Spleen (tissue), 7 donors: ENCODE measurements around the gene FAF1.

Source experiments
- CTCF ChIP-seq, 11 experiments: fragments of 200-600 bp in 7 of 11; fragments of 450-650 bp in 4 of 11; sonication (generic) in 4 of 11; IDR thresholded peaks in 8 of 11; conservative IDR thresholded peaks in 3 of 11; 1 replicate in 7 of 11; 2 replicates in 4 of 11; pipeline versions ENCODE4 v1.4.0 to v1.8.0; 2016 to 2021; ENCODE audit warnings: antibody characterized with exemption in 11 of 11, inconsistent platforms in 4 of 11, mild to moderate bottlenecking in 1 of 11
- POLR2A ChIP-seq, 3 donors: fragments of 450-650 bp; IDR thresholded peaks; one replicate each; pipeline ENCODE4 v1.5.1; 2017; ENCODE audit warnings: antibody characterized with exemption in 3 of 3, mild to moderate bottlenecking in 1 of 3
- POLR2AphosphoS5 ChIP-seq, 3 donors: sonication (generic); formaldehyde crosslinking; IDR thresholded peaks; one replicate each; pipeline ENCODE4 v1.5.1; 2017; ENCODE audit warnings: antibody characterized with exemption in 3 of 3
- donor health status: DM: no; HTN: no; CAD: no; lungs with moderate emphysema.
- donor health status: DM: no; HTN: no; CAD: no.
- donor health status: DM: no; HTN: no; CAD: no.

GRCh38 chr1:50527249-50527986, 432.6 kb downstream of the FAF1 start:
- TF ChIP-seq POLR2A (IDR thresholded peaks at IDR 0.05) (no peak), CTCF (IDR thresholded peaks at IDR 0.05 in 8 of 11, conservative IDR thresholded peaks at IDR 0.05 in 3 of 11) (no peak), POLR2AphosphoS5 (IDR thresholded peaks at IDR 0.05) (no peak)
